ENCODE results near the gene WASF1. TPM values are rescaled to one million over a fixed set of nuclear protein-coding genes. Genes with fewer than 3 reads are reported as not detected.

The WASF1 gene
- total RNA-seq, 4 donors from 2014 or later = 10.9 to 21.2 (median 11.8) TPM

- WGBS = 97% methylated on average over 3 of the region's 3 CpGs
- Histone ChIP-seq H3K36me3 (peaks cover 0 to 9% (median 7%) of the 10 kb centered on the region in 4 donors), H3K4me3 (no peak overlapping the region), H3K9me3 (no peaks in the 10 kb centered on the region), H3K27me3 (no peaks in the 10 kb centered on the region), H3K4me1 (peaks cover 0 to 12% (median 0%) of the 10 kb centered on the region in 4 donors), H3K27ac (replicated peaks in 1 of 4) (no peak overlapping the region)
- no peak for DNase-seq (ENCODE audit: extremely low spot score)
- intact Hi-C loops (cut with DNase I) = no loop called here
- TF ChIP-seq, protein P1, sequence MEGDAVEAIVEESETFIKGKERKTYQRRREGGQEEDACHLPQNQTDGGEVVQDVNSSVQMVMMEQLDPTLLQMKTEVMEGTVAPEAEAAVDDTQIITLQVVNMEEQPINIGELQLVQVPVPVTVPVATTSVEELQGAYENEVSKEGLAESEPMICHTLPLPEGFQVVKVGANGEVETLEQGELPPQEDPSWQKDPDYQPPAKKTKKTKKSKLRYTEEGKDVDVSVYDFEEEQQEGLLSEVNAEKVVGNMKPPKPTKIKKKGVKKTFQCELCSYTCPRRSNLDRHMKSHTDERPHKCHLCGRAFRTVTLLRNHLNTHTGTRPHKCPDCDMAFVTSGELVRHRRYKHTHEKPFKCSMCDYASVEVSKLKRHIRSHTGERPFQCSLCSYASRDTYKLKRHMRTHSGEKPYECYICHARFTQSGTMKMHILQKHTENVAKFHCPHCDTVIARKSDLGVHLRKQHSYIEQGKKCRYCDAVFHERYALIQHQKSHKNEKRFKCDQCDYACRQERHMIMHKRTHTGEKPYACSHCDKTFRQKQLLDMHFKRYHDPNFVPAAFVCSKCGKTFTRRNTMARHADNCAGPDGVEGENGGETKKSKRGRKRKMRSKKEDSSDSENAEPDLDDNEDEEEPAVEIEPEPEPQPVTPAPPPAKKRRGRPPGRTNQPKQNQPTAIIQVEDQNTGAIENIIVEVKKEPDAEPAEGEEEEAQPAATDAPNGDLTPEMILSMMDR (IDR thresholded peaks at IDR 0.05) = no peak
- TF ChIP-seq EP300 (IDR thresholded peaks at IDR 0.05) = no peak
- TF ChIP-seq POLR2AphosphoS5 (IDR thresholded peaks at IDR 0.05) = no peak
- TF ChIP-seq POLR2A (IDR thresholded peaks at IDR 0.05; ENCODE audit: low read depth) = no peak
Observed at GRCh38 chr6:110198561-110198960, 19.1 kb upstream of the WASF1 start.

GRCh38 chr6:110196874-110197273 lies 17.4 kb upstream of the WASF1 start:
- intact Hi-C loops (cut with DNase I) = no loop called here
- no peak overlapping the region for H3K27ac ChIP-seq (replicated peaks in 1 of 4)
- no peaks in the 10 kb centered on the region for H3K9me3 ChIP-seq
- no peak for DNase-seq (ENCODE audit: extremely low spot score)
- no peak overlapping the region for H3K4me3 ChIP-seq
- no peaks in the 10 kb centered on the region for H3K27me3 ChIP-seq
- WGBS = 77% methylated on average over 1 of the region's 1 CpG
- H3K4me1 ChIP-seq = peaks cover 0 to 12% (median 3%) of the 10 kb centered on the region in 4 donors
- peaks cover 0 to 15% (median 11%) of the 10 kb centered on the region in 4 donors for H3K36me3 ChIP-seq
- TF ChIP-seq, protein P1 (IDR thresholded peaks at IDR 0.05) = no peak
- TF ChIP-seq POLR2AphosphoS5 (IDR thresholded peaks at IDR 0.05) = no peak
- no peak for TF ChIP-seq POLR2A (IDR thresholded peaks at IDR 0.05; ENCODE audit: low read depth)
- no peak for TF ChIP-seq EP300 (IDR thresholded peaks at IDR 0.05)

DNA sequence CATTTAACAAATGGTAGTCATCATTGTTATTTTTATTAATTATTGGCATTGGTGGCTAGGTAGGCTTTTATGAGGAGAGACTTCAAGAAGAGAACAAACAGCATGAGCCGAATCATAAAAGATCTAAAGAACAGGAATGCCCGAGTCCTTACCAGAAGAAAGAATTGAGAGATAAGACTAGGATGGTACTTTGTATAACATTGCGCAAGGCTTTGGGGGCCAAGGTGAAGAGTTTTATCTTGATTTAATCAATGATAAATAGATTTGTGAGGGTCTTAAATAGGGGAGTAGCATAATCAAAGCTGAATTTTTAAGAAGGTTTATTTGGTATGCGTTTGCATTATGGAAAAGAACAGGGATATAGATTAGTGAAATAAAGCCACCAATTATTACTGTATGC lies 16.2 kb upstream of the WASF1 start:
- TF ChIP-seq POLR2A (IDR thresholded peaks at IDR 0.05; ENCODE audit: low read depth) (no peak), POLR2AphosphoS5 (IDR thresholded peaks at IDR 0.05) (no peak), EP300 (IDR thresholded peaks at IDR 0.05) (no peak)
- TF ChIP-seq, protein P1 (IDR thresholded peaks at IDR 0.05) = no peak

DNA sequence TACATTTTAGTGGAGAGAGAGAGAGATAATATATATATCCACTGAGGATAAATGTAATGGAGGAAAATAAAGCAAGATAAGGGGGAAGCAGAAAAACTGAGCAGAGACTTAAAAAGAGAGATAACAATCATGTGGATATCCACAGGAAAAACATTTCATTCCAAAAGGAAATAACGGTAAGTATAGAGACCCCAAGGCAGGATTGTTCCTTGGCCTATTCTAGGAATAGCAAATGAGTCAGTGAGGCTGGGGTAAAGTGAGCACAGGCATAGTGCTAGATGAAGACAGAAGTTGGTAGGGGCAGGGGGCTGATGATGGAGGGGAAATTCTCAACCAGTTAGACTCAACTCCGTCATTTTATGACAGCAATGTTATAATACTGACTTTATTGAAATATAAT lies 12.0 kb upstream of the WASF1 start:
- 98% methylated on average over 2 of the region's 2 CpGs for WGBS
- TF ChIP-seq POLR2AphosphoS5 (IDR thresholded peaks at IDR 0.05) (no peak), POLR2A (IDR thresholded peaks at IDR 0.05; ENCODE audit: low read depth) (no peak), EP300 (IDR thresholded peaks at IDR 0.05) (no peak)
- TF ChIP-seq, protein P1 (IDR thresholded peaks at IDR 0.05) = no peak
- intact Hi-C loops (cut with DNase I) = no loop called here

More for the DNA sequence above, 16.2 kb upstream of the WASF1 start:
- H3K9me3 ChIP-seq = no peaks in the 10 kb centered on the region
- no peak for DNase-seq (ENCODE audit: extremely low spot score)
- H3K36me3 ChIP-seq = peaks cover 0 to 15% (median 11%) of the 10 kb centered on the region in 4 donors
- no peak overlapping the region for H3K4me3 ChIP-seq
- peaks cover 4 to 10% (median 7%) of the 10 kb centered on the region in 4 donors for H3K4me1 ChIP-seq
- H3K27ac ChIP-seq (replicated peaks in 1 of 4) = no peak overlapping the region
- 96% methylated on average over 4 of the region's 4 CpGs for WGBS
- intact Hi-C loops (cut with DNase I) = no loop called here
- no peaks in the 10 kb centered on the region for H3K27me3 ChIP-seq

DNA sequence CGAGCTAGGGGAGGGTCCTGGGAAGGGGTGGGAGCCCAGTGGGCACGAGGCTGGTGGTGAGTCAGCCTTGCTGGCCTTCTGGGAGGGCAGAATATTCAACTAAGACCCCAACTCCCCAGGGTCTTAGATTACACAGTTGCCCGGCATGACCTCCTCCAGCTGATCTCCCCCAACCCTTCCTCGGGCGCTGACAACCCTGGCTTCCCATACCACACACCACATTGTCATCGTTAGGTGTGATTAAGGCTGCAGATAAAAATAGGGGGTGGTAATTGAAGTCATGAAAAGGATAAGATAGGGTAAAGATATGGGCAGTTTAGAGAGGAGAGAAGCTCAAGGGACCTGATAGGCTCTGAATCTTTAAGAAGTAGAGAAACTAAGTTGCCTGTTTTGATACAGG lies 11.3 kb upstream of the WASF1 start:
- 91% methylated on average over 6 of the region's 6 CpGs for WGBS
- H3K4me1 ChIP-seq = peaks cover 11 to 26% (median 19%) of the 10 kb centered on the region in 4 donors
- intact Hi-C loops (cut with DNase I) = no loop called here
- no peak overlapping the region for H3K27ac ChIP-seq (replicated peaks in 1 of 4)
- DNase-seq (ENCODE audit: extremely low spot score) = no peak
- H3K9me3 ChIP-seq = no peaks in the 10 kb centered on the region
- no peaks in the 10 kb centered on the region for H3K27me3 ChIP-seq
- H3K36me3 ChIP-seq = peaks cover 0 to 15% (median 11%) of the 10 kb centered on the region in 4 donors
- TF ChIP-seq, protein P1 (IDR thresholded peaks at IDR 0.05) = no peak
- TF ChIP-seq POLR2A (IDR thresholded peaks at IDR 0.05; ENCODE audit: low read depth) (no peak), POLR2AphosphoS5 (IDR thresholded peaks at IDR 0.05) (no peak), EP300 (IDR thresholded peaks at IDR 0.05) (no peak)
- H3K4me3 ChIP-seq = no peak overlapping the region

More for the DNA sequence above, 12.0 kb upstream of the WASF1 start:
- no peaks in the 10 kb centered on the region for H3K9me3 ChIP-seq
- peaks cover 0 to 15% (median 11%) of the 10 kb centered on the region in 4 donors for H3K36me3 ChIP-seq
- no peaks in the 10 kb centered on the region for H3K27me3 ChIP-seq
- no peak overlapping the region for H3K4me3 ChIP-seq
- H3K27ac ChIP-seq (replicated peaks in 1 of 4) = no peak overlapping the region
- peaks cover 11 to 21% (median 12%) of the 10 kb centered on the region in 4 donors for H3K4me1 ChIP-seq
- DNase-seq (ENCODE audit: extremely low spot score) = no peak
